HepG2 (cell line): ENCODE results near the gene NTRK2. TPM values are rescaled to one million over a fixed set of nuclear protein-coding genes. Genes with fewer than 3 reads are reported as not detected.

ENCODE experiments used
- ATAC-seq: fragments of 200-7000 bp; cut with Tn5 transposase; 3 replicates; pipeline ENCODE4 v1.9.1; 2020; ENCODE audit warnings: mild to moderate bottlenecking, moderate library complexity
- BruUV-seq: library from RNA; stranded (reverse); fragments of 400-500 nt; replicated peaks from 2 replicates; lab custom pipeline; 2021; lab: Mats Ljungman, UMichigan
- CTCF ChIA-PET: fragments of 300-600 bp; formaldehyde crosslinking; extraction: SDS; loops from one replicate; lab custom pipeline; 2021; ENCODE audit warnings: low total read pairs, inconsistent platforms, low intra/inter-chr PET ratio; lab: Yijun Ruan, JAX
- POLR2A ChIA-PET: fragments of 350-600 bp; sonication (Branson Sonifier 250); formaldehyde crosslinking; loops from one replicate; lab custom pipeline; 2020; ENCODE audit warnings: antibody characterized with exemption, inconsistent platforms; lab: Yijun Ruan, JAX
- DNase-seq: peaks from one replicate; pipeline ENCODE4 v3.0.0-alpha.2; 2015; ENCODE audit warnings: low spot score
- FAIRE-seq: peaks from 3 replicates; lab custom pipeline; 2011; peaks lifted over from hg19 to GRCh38; lab: Jason Lieb, UNC
- H2AFZ ChIP-seq: one replicate; pipeline ENCODE4 v1.6.1; 2011; ENCODE audit warnings: low read length, inconsistent platforms
- H3K27ac ChIP-seq: fragments of 300-600 bp; 3 replicates; pipeline ENCODE4 v1.8.0; 2011; ENCODE audit warnings: mixed run types, mild to moderate bottlenecking, mixed read lengths, low read length, inconsistent platforms; ENCODE audit not compliant: insufficient read depth; ENCODE audit errors: extremely low read length
- H3K27me3 ChIP-seq, 2 experiments: fragments of 200-600 bp in 1 of 2; 2 replicates in 1 of 2; 3 replicates in 1 of 2; pipeline versions ENCODE4 v1.6.0 to v1.8.0; 2011; ENCODE audit warnings: low read length in 2 of 2, mild to moderate bottlenecking in 2 of 2, moderate library complexity in 2 of 2, inconsistent platforms in 1 of 2; ENCODE audit not compliant: insufficient read depth in 2 of 2, control insufficient read depth in 1 of 2
- H3K36me3 ChIP-seq, 2 experiments: fragments of 200-600 bp in 1 of 2; replicated peaks in 1 of 2; 2 replicates in 1 of 2; 3 replicates in 1 of 2; pipeline versions ENCODE4 v1.5.1 to v1.8.0; 2011; ENCODE audit warnings: low read length in 2 of 2, inconsistent platforms in 1 of 2; ENCODE audit not compliant: insufficient read depth in 2 of 2, control insufficient read depth in 1 of 2
- H3K4me1 ChIP-seq: 2 replicates; pipeline ENCODE4 v1.5.1; 2012; ENCODE audit warnings: low read length, inconsistent platforms; ENCODE audit not compliant: insufficient read depth
- H3K4me2 ChIP-seq: 2 replicates; pipeline ENCODE4 v1.6.0; 2011; ENCODE audit warnings: low read depth, low read length, inconsistent platforms
- H3K4me3 ChIP-seq, 3 experiments: fragments of 200-600 bp in 1 of 3; sonication (generic), shearing (Covaris generic) in 1 of 3; replicated peaks in 1 of 3; 2 replicates each; pipeline ENCODE4 v1.5.1; 2011 to 2016; ENCODE audit warnings: low read length in 3 of 3, inconsistent platforms in 2 of 3, low read depth in 2 of 3, mild to moderate bottlenecking in 2 of 3, control low read depth in 1 of 3, mixed read lengths in 1 of 3; ENCODE audit not compliant: insufficient read depth in 1 of 3
- H3K79me2 ChIP-seq: one replicate; pipeline ENCODE4 v1.6.1; 2011; ENCODE audit warnings: low read length, inconsistent platforms; ENCODE audit not compliant: insufficient read depth
- H3K9ac ChIP-seq: 2 replicates; pipeline ENCODE4 v1.6.0; 2011; ENCODE audit warnings: mild to moderate bottlenecking, low read depth, low read length, inconsistent platforms; ENCODE audit not compliant: insufficient read depth
- H3K9me3 ChIP-seq: 2 replicates; pipeline ENCODE4 v1.5.1; 2012; ENCODE audit warnings: mild to moderate bottlenecking, low read length
- H4K20me1 ChIP-seq: 2 replicates; pipeline ENCODE4 v1.6.0; 2011; ENCODE audit warnings: inconsistent platforms, mild to moderate bottlenecking, low read length, moderate library complexity; ENCODE audit not compliant: insufficient read depth
- ARNTL ChIP-seq: sonication (generic); formaldehyde crosslinking; IDR thresholded peaks from 2 replicates; pipeline ENCODE4 v1.4.0; 2020; ENCODE audit warnings: mild to moderate bottlenecking, missing genetic modification reagents
- CC2D1A ChIP-seq: sonication (generic); formaldehyde crosslinking; IDR thresholded peaks from 2 replicates; pipeline ENCODE4 v1.8.1; 2023; ENCODE audit warnings: mild to moderate bottlenecking, missing genetic modification reagents
- NFATC3 ChIP-seq: sonication (generic); formaldehyde crosslinking; IDR thresholded peaks from 2 replicates; pipeline ENCODE4 v1.5.1; 2020; ENCODE audit warnings: mild to moderate bottlenecking, missing genetic modification reagents
- PITX1 ChIP-seq: sonication (generic); formaldehyde crosslinking; IDR thresholded peaks from 2 replicates; pipeline ENCODE4 v1.5.1; 2020; ENCODE audit warnings: mild to moderate bottlenecking, missing genetic modification reagents
- REXO4 ChIP-seq: sonication (generic); formaldehyde crosslinking; IDR thresholded peaks from 2 replicates; pipeline ENCODE4 v1.8.0; 2022; ENCODE audit warnings: missing genetic modification reagents, mild to moderate bottlenecking, borderline replicate concordance
- ZNF263 ChIP-seq: sonication (generic); formaldehyde crosslinking; IDR thresholded peaks from 2 replicates; pipeline ENCODE4 v1.4.0; 2020; ENCODE audit warnings: missing genetic modification reagents
- ZNF446 ChIP-seq: sonication (generic); formaldehyde crosslinking; IDR thresholded peaks from 2 replicates; pipeline ENCODE4 v1.5.0; 2020; ENCODE audit warnings: mild to moderate bottlenecking, missing genetic modification reagents
- ZNF460 ChIP-seq: sonication (generic); formaldehyde crosslinking; IDR thresholded peaks from 2 replicates; pipeline ENCODE4 v1.5.1; 2020; ENCODE audit warnings: missing genetic modification reagents, mild to moderate bottlenecking, borderline replicate concordance
- ZNF567 ChIP-seq: sonication (generic); formaldehyde crosslinking; IDR thresholded peaks from 2 replicates; pipeline ENCODE4 v1.8.1; 2023; ENCODE audit warnings: mild to moderate bottlenecking, missing genetic modification reagents, borderline replicate concordance
- ZNF792 ChIP-seq: IDR thresholded peaks from 2 replicates; pipeline ENCODE4 v1.6.1; 2016
- WGBS: methylation state at CpG from one replicate; pipeline ENCODE4 v1.1.6; 2017; ENCODE audit warnings: low lambda C conversion rate; 5-methylcytosine and 5-hydroxymethylcytosine counted together
- in situ Hi-C: cut with HindIII; loops from 2 replicates; pipeline ENCODE4 v1.10.0; 2017; ENCODE audit warnings: low pct_unique_long_range_greater_than_20kb; ENCODE audit not compliant: extremely low pct_ligation_motif_present
- intact Hi-C: fragments of 100-400 bp; cut with micrococcal nuclease; formaldehyde crosslinking; loops from one replicate; pipeline ENCODE4 v1.10.0; 2022; ENCODE audit not compliant: unreplicated experiment
- polyA plus RNA-seq, 8 experiments: library from polyadenylated mRNA; depleted of rRNA in 3 of 8; stranded (reverse) in 7 of 8; unstranded in 1 of 8; fragments of >200 nt; fragmentation: Illumina TruSeq in 4 of 8; extraction: Trizol in 4 of 8; gene quantifications; 2 replicates each; pipeline versions ENCODE4 v1.2.1 to v1.2.3, GENCODE V29; 2011 to 2016; ENCODE audit warnings: low read depth in 4 of 8, missing spikeins in 1 of 8, mixed read lengths in 1 of 8; ENCODE audit not compliant: insufficient read depth in 1 of 8
- total RNA-seq, 5 experiments: library from RNA; depleted of rRNA; stranded (reverse); fragments of >200 nt; fragmentation: Illumina TruSeq; extraction: Trizol; gene quantifications; 2 replicates each; pipeline ENCODE4 v1.2.3, GENCODE V29; 2016; ENCODE audit warnings: low read depth in 1 of 5
- TF ChIP-seq, protein P1 (sequence below): sonication (generic); formaldehyde crosslinking; IDR thresholded peaks from 2 replicates; pipeline ENCODE4 v1.4.0; 2020; ENCODE audit warnings: missing genetic modification reagents
- TF ChIP-seq, protein P2 (sequence below): sonication (generic); formaldehyde crosslinking; IDR thresholded peaks from 2 replicates; pipeline ENCODE4 v1.5.0; 2020; ENCODE audit warnings: missing genetic modification reagents
- TF ChIP-seq, protein P3 (sequence below): sonication (generic); formaldehyde crosslinking; IDR thresholded peaks from 2 replicates; pipeline ENCODE4 v1.4.0; 2020; ENCODE audit warnings: mild to moderate bottlenecking, missing genetic modification reagents

NTRK2 gene
- total and polyA plus RNA-seq, 2 of the 13 experiments (the other 11 are each of a cell fraction or from before 2014, with no cell fraction given) = not detected

DNA sequence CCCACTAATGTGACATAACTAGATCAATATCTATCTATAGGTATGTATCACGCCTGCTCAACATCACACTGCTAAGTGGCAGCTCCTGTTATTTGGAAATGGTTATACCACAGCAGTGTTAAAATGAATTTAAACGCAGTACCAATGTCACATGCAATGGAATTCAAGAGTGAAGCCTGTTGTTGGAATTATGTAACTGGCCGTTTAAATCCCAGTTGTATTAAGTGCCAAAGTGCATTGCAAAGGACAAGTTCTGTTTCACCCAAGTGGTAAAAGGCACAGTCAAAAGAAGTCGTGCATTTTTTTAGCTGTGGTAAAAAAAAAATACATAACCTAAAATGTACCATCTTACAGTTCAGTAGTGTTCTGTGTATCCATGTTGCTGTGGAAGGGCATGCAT lies 4.3 kb downstream of the NTRK2 start:
- TF ChIP-seq ZNF460 (CRISPR knock-in tag) = no peak
- TF ChIP-seq PITX1 (CRISPR knock-in tag) = no peak
- TF ChIP-seq, protein P1, sequence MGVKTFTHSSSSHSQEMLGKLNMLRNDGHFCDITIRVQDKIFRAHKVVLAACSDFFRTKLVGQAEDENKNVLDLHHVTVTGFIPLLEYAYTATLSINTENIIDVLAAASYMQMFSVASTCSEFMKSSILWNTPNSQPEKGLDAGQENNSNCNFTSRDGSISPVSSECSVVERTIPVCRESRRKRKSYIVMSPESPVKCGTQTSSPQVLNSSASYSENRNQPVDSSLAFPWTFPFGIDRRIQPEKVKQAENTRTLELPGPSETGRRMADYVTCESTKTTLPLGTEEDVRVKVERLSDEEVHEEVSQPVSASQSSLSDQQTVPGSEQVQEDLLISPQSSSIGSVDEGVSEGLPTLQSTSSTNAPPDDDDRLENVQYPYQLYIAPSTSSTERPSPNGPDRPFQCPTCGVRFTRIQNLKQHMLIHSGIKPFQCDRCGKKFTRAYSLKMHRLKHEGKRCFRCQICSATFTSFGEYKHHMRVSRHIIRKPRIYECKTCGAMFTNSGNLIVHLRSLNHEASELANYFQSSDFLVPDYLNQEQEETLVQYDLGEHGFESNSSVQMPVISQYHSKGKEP (CRISPR knock-in tag) = no peak
- TF ChIP-seq ZNF263 (CRISPR knock-in tag) = no peak
- TF ChIP-seq ZNF446 (CRISPR knock-in tag) = no peak
- TF ChIP-seq, protein P2, sequence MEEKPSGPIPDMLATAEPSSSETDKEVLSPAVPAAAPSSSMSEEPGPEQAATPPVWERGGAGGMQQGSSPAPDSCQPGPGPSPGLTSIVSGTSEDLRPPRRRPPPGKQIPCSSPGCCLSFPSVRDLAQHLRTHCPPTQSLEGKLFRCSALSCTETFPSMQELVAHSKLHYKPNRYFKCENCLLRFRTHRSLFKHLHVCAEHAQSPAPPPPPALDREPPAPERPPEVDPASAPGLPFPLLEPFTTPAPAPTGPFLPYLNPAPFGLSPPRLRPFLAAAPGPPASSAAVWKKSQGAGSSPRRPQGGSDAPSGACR (CRISPR knock-in tag) = no peak
- TF ChIP-seq CC2D1A (CRISPR knock-in tag) = no peak
- TF ChIP-seq ZNF792 (CRISPR knock-in tag) = no peak
- TF ChIP-seq, protein P3, sequence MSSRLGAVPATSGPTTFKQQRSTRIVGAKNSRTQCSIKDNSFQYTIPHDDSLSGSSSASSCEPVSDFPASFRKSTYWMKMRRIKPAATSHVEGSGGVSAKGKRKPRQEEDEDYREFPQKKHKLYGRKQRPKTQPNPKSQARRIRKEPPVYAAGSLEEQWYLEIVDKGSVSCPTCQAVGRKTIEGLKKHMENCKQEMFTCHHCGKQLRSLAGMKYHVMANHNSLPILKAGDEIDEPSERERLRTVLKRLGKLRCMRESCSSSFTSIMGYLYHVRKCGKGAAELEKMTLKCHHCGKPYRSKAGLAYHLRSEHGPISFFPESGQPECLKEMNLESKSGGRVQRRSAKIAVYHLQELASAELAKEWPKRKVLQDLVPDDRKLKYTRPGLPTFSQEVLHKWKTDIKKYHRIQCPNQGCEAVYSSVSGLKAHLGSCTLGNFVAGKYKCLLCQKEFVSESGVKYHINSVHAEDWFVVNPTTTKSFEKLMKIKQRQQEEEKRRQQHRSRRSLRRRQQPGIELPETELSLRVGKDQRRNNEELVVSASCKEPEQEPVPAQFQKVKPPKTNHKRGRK (CRISPR knock-in tag) = no peak
- no peak for TF ChIP-seq ARNTL (CRISPR knock-in tag)
- no peak for TF ChIP-seq ZNF567 (CRISPR knock-in tag)
- TF ChIP-seq REXO4 (CRISPR knock-in tag) = no peak
- no peak for TF ChIP-seq NFATC3 (CRISPR knock-in tag)
- Histone ChIP-seq H3K79me2 (no peaks in the 10 kb centered on the region), H3K4me1 (no peaks in the 10 kb centered on the region), H3K9me3 (no peaks in the 10 kb centered on the region), H4K20me1 (no peaks in the 10 kb centered on the region), H3K36me3 (no peaks in the 10 kb centered on the region), H3K9ac (no peak overlapping the region), H3K4me2 (no peak overlapping the region), H3K27me3 (peaks cover 0 to 28% of the 10 kb centered on the region in 2 experiments; a peak in 2 of 5 replicates), H3K4me3 (no peak overlapping the region), H3K27ac (no peak overlapping the region), H2AFZ (no peak overlapping the region)
- ChIA-PET CTCF (no interaction called here), POLR2A (no interaction called here)
- 0% methylated on average over 4 of the region's 4 CpGs for WGBS
- DNase-seq (no peak), FAIRE-seq (no peak), ATAC-seq (no peak)
- intact Hi-C loops = no loop called here
- no TSS peak for BruUV-seq
- in situ Hi-C loops = no loop called here
